Karpas-422 (cell line): ENCODE measurements around the gene TPO. TPM values are rescaled to one million over a fixed set of nuclear protein-coding genes. Genes with fewer than 3 reads are reported as not detected.
"Not testable (repeated sequence)": the region's sequence is repeated elsewhere in the genome, so short reads cannot be mapped to it uniquely, and the experiment has no call there.

ENCODE experiments used
- DNase-seq: peaks from one replicate; pipeline ENCODE4 v3.0.0-alpha.2; 2015
- H2AFZ ChIP-seq: fragments of 200-600 bp; sonication (generic); 2 replicates; pipeline ENCODE4 v1.6.1; 2014; ENCODE audit warnings: antibody characterized with exemption, low read length, mixed read lengths
- H3K27ac ChIP-seq: fragments of 200-600 bp; sonication (generic); 2 replicates; pipeline ENCODE4 v1.5.1; 2014; ENCODE audit warnings: mild to moderate bottlenecking, low read length, moderate library complexity
- H3K27me3 ChIP-seq: fragments of 200-600 bp; sonication (generic); 2 replicates; pipeline ENCODE4 v1.6.1; 2014; ENCODE audit warnings: low read length, mixed read lengths
- H3K36me3 ChIP-seq: fragments of 200-600 bp; sonication (generic); 2 replicates; pipeline ENCODE4 v1.6.1; 2014; ENCODE audit warnings: low read length, mixed read lengths; ENCODE audit not compliant: insufficient read depth
- H3K4me1 ChIP-seq: fragments of 200-600 bp; sonication (generic); 2 replicates; pipeline ENCODE4 v1.6.1; 2014; ENCODE audit warnings: mild to moderate bottlenecking, low read length, mixed read lengths
- H3K4me2 ChIP-seq: fragments of 200-600 bp; sonication (generic); 2 replicates; pipeline ENCODE4 v1.6.1; 2014; ENCODE audit warnings: low read length, low read depth, mild to moderate bottlenecking; ENCODE audit not compliant: poor library complexity, severe bottlenecking
- H3K4me3 ChIP-seq: fragments of 200-600 bp; sonication (generic); 2 replicates; pipeline ENCODE4 v1.5.1; 2014; ENCODE audit warnings: mild to moderate bottlenecking, antibody characterized with exemption, low read length, mixed read lengths
- H3K79me2 ChIP-seq: fragments of 200-600 bp; sonication (generic); 2 replicates; pipeline ENCODE4 v1.6.1; 2014; ENCODE audit warnings: mild to moderate bottlenecking, low read length, mixed read lengths
- H3K9ac ChIP-seq: fragments of 200-600 bp; sonication (generic); 2 replicates; pipeline ENCODE4 v1.6.0; 2014; ENCODE audit warnings: low read length
- H3K9me2 ChIP-seq: fragments of 200-600 bp; sonication (generic), shearing (Covaris generic); replicated peaks from 2 replicates; pipeline ENCODE4 v1.6.0; 2014; ENCODE audit warnings: mild to moderate bottlenecking, low read length, moderate library complexity; ENCODE audit not compliant: insufficient read depth
- H3K9me3 ChIP-seq: fragments of 300-700, 200-600 bp; sonication (generic); 2 replicates; pipeline ENCODE4 v1.6.1; 2014; ENCODE audit warnings: low read length, mixed read lengths
- H4K20me1 ChIP-seq: fragments of 200-600 bp; sonication (generic); 2 replicates; pipeline ENCODE4 v1.6.1; 2014; ENCODE audit warnings: mild to moderate bottlenecking, antibody characterized with exemption, low read length, low read depth; ENCODE audit not compliant: insufficient read depth
- total RNA-seq: library from RNA; depleted of rRNA; stranded (reverse); fragments of >200 nt; shearing (Covaris generic); gene quantifications from 2 replicates; pipeline ENCODE4 v1.2.3, GENCODE V29; 2014; ENCODE audit warnings: low replicate concordance

The TPO gene
- total RNA-seq, 1 experiment from 2014 or later: not detected

DNA sequence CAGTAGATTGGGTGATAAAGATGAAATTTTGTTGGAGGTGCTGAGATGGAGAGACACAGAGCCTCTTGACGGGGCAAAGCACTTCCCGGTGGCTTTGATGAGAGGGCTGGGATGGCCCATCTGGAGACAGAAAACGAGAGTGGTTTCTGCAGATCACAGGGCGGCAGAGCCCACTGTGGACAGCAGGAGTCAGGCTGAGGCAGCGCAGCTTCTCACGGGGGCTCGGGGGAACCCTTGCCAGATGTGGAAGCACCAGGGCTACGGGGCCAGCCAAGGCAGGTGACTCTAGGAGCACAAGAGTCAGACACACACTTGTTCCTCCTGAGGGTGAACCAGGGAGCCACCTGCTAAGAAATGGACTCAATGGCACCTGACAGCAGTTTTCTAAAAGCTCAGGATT is 78.5 kb downstream of the TPO start:
- H4K20me1 ChIP-seq: no peaks in the 10 kb centered on the region
- no peaks in the 10 kb centered on the region for H3K36me3 ChIP-seq
- H3K27ac ChIP-seq: no peak overlapping the region
- no peaks in the 10 kb centered on the region for H3K4me1 ChIP-seq
- no peaks in the 10 kb centered on the region for H3K79me2 ChIP-seq
- H3K9ac ChIP-seq: no peak overlapping the region
- H3K9me3 ChIP-seq: no peaks in the 10 kb centered on the region
- no peaks in the 10 kb centered on the region for H3K9me2 ChIP-seq
- H2AFZ ChIP-seq: no peak overlapping the region
- no peak overlapping the region for H3K4me3 ChIP-seq
- no peaks in the 10 kb centered on the region for H3K27me3 ChIP-seq
- H3K4me2 ChIP-seq: no peak overlapping the region
- no peak for DNase-seq

DNA sequence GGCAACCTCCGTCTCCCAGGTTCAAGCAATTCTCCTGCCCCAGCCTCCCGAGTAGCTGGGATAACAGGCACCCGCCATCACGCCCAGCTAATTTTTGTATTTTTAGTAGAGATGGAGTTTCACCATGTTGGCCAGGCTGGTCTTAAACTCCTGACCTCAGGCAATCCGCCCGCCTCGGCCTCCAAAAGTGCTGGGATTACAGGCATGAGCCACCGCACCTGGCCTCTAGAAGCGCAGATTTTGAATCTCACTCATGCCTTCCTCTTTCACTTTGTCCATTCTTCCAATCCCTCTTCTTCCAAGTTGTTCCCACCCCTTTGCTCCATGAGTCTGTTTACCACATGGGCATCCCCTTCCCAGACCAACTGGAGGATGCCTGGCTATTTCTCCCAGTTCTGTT is 79.0 kb downstream of the TPO start:
- not testable (repeated sequence) for H3K9ac ChIP-seq, H4K20me1 ChIP-seq, H3K9me3 ChIP-seq, H3K27me3 ChIP-seq, H2AFZ ChIP-seq, H3K36me3 ChIP-seq, DNase-seq, H3K4me1 ChIP-seq, H3K79me2 ChIP-seq, H3K4me3 ChIP-seq, H3K4me2 ChIP-seq, H3K27ac ChIP-seq, H3K9me2 ChIP-seq

DNA sequence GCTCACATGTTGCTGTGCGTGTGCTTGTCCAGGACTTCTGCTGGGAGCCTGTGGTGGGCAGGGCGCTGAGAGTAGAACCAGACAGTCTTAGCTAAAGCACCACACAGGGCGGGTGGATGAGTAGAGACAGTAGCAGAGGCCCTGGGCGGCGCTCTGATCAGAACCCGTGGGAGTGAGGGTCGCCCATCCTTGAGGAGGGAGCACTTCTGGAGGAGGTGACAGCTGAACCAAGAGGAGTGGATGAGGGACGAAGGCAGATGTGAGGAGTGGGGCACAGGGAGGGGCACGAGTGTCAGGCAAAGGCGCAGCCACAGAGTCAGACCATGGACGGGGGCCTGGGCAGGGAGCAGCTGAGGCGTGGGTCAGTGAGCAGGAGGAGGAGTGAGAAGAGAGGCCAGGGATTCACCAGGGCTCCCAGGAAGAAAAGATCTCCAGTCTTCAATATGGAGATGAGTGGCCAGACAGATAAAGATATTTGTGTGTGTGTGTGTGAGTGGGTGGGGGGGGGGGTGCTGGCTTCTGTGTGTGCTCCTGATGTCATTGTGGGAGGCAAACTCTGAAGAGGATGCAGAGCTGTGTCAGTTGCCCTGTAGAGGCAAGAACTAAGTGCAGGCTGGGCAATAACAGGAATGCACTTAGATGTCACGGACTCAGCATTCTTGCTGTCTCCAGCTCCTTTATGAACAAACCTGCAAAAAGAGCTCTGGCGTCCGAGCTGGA is 79.6 kb downstream of the TPO start:
- H2AFZ ChIP-seq: no peak overlapping the region
- no peaks in the 10 kb centered on the region for H4K20me1 ChIP-seq
- no peaks in the 10 kb centered on the region for H3K27me3 ChIP-seq
- no peaks in the 10 kb centered on the region for H3K4me1 ChIP-seq
- H3K27ac ChIP-seq: no peak overlapping the region
- H3K4me3 ChIP-seq: no peak overlapping the region
- DNase-seq: no peak
- no peak overlapping the region for H3K4me2 ChIP-seq
- no peaks in the 10 kb centered on the region for H3K9me3 ChIP-seq
- H3K9ac ChIP-seq: no peak overlapping the region
- H3K36me3 ChIP-seq: no peaks in the 10 kb centered on the region
- no peaks in the 10 kb centered on the region for H3K79me2 ChIP-seq
- H3K9me2 ChIP-seq: no peaks in the 10 kb centered on the region

DNA sequence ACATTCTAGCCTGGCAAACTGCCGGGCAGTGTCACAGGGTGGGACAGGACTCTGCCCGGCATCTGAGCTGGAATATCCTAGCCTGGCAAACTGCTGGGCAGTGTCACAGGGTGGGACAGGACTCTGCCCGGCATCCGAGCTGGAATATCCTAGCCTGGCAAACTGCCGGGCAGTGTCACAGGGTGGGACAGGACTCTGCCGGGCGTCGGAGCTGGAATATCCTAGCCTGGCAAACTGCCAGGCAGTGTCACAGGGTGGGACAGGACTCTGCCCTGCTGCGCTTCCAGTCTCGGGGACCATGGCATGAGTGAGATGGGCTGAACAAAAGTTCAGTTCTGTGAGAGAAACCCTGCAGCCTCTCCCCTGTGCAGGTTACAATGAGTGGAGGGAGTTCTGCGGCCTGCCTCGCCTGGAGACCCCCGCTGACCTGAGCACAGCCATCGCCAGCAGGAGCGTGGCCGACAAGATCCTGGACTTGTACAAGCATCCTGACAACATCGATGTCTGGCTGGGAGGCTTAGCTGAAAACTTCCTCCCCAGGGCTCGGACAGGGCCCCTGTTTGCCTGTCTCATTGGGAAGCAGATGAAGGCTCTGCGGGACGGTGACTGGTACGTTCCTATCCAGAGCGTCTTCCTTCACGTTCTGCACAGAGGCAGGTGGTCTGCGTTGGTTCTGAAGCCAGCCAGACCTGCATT is 80.3 kb downstream of the TPO start:
- Histone ChIP-seq H3K4me1 (no peaks in the 10 kb centered on the region), H3K9ac (no peak overlapping the region), H3K4me2 (no peak overlapping the region), H3K36me3 (no peaks in the 10 kb centered on the region), H2AFZ (no peak overlapping the region), H4K20me1 (no peaks in the 10 kb centered on the region), H3K9me3 (no peaks in the 10 kb centered on the region), H3K4me3 (no peak overlapping the region), H3K9me2 (no peaks in the 10 kb centered on the region), H3K27me3 (no peaks in the 10 kb centered on the region), H3K27ac (no peak overlapping the region), H3K79me2 (no peaks in the 10 kb centered on the region)
- no peak for DNase-seq

DNA sequence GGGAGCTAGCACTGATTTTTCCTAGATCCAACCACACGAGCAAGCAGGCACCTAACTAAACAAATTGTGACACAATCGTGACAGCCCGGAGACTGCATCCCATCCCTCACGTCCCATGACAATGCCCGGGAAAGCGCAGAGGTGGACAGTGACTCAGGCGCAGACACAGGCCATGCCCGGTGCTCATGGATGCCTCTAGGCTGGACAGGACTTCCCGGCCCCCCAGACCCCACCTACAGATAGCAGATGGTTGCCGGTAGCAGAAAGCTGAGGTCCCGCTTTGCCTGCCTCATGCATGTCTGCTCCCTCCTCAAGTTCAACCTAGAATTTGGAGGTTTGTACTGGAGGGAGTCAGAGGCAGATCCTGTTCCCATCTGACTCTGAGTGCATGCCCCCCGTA is 81.0 kb downstream of the TPO start:
- H3K36me3 ChIP-seq: no peaks in the 10 kb centered on the region
- H3K4me3 ChIP-seq: no peak overlapping the region
- no peak overlapping the region for H3K9ac ChIP-seq
- H3K27ac ChIP-seq: no peak overlapping the region
- no peak overlapping the region for H2AFZ ChIP-seq
- DNase-seq: no peak
- H3K27me3 ChIP-seq: no peaks in the 10 kb centered on the region
- H3K4me2 ChIP-seq: no peak overlapping the region
- H3K9me2 ChIP-seq: no peaks in the 10 kb centered on the region
- H3K79me2 ChIP-seq: no peaks in the 10 kb centered on the region
- H3K4me1 ChIP-seq: no peaks in the 10 kb centered on the region
- no peaks in the 10 kb centered on the region for H4K20me1 ChIP-seq
- H3K9me3 ChIP-seq: no peaks in the 10 kb centered on the region

DNA sequence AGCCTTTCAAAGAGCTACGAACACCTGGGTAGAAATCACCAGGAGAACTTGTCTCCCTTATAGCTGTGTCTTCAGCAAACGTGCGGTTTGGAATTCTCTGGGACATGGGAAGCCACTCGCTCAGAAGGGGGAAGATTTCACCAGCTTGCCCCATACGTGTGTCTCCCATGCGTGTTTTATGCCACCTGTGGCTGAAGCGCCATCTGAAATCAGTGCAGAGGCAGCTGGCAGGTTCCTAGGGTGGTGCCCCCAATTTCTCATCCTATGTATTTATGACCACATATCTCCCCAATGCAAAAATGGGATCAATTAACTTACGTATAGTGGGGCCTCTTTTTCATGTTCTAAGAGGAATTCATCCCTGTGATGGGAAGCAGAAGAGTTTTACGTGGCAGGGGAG is 81.6 kb downstream of the TPO start:
- Histone ChIP-seq H3K27me3 (no peaks in the 10 kb centered on the region), H3K4me1 (no peaks in the 10 kb centered on the region), H3K9me3 (no peaks in the 10 kb centered on the region), H3K9ac (no peak overlapping the region), H4K20me1 (no peaks in the 10 kb centered on the region), H3K9me2 (no peaks in the 10 kb centered on the region), H2AFZ (no peak overlapping the region), H3K79me2 (no peaks in the 10 kb centered on the region), H3K4me3 (no peak overlapping the region), H3K27ac (no peak overlapping the region), H3K36me3 (no peaks in the 10 kb centered on the region), H3K4me2 (no peak overlapping the region)
- DNase-seq: no peak

DNA sequence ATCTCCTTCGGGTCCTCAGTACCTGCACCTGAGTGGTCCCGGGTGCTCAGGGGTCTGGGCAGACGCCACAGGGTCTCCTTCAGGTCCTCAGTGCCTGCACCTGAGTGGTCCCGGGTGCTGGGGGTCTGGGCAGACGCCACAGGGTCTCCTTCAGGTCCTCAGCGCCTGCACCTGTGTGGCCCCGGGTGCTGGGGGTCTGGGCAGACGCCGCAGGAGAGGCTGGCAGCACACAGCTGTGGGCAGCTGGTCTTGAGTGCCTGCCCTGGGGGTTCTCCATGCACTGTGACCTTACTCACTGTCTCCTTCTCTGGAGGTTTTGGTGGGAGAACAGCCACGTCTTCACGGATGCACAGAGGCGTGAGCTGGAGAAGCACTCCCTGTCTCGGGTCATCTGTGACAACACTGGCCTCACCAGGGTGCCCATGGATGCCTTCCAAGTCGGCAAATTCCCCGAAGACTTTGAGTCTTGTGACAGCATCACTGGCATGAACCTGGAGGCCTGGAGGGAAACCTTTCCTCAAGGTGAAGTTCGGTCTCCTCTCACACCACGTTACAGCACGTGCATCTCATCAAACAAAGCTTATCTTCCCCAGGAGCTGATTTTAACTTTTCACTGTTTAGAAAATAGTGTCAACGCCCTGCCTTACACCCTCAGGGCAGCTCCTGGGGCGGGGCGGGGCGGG is 82.6 kb downstream of the TPO start:
- no peaks in the 10 kb centered on the region for H3K9me3 ChIP-seq
- H3K9me2 ChIP-seq: no peaks in the 10 kb centered on the region
- no peak overlapping the region for H3K9ac ChIP-seq
- no peak overlapping the region for H2AFZ ChIP-seq
- H3K27me3 ChIP-seq: no peaks in the 10 kb centered on the region
- H3K79me2 ChIP-seq: no peaks in the 10 kb centered on the region
- no peaks in the 10 kb centered on the region for H4K20me1 ChIP-seq
- H3K36me3 ChIP-seq: no peaks in the 10 kb centered on the region
- H3K27ac ChIP-seq: no peak overlapping the region
- no peaks in the 10 kb centered on the region for H3K4me1 ChIP-seq
- no peak for DNase-seq
- H3K4me3 ChIP-seq: no peak overlapping the region
- no peak overlapping the region for H3K4me2 ChIP-seq

DNA sequence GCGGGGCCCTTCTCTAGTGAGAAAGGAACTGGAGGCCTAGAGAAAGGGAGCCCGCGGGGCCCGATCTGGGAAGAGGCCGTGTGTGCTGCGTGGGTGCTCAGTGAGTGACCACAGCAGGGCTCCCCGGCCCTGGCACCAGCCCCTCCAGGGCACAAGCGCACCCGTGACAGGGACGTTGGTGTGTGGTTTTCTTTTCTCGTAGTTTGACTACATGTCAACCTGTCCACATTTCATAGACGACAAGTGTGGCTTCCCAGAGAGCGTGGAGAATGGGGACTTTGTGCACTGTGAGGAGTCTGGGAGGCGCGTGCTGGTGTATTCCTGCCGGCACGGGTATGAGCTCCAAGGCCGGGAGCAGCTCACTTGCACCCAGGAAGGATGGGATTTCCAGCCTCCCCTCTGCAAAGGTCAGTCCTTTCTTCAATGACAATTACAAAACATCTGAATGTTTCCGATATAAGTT is 83.1 kb downstream of the TPO start:
- Histone ChIP-seq H3K9me3 (no peaks in the 10 kb centered on the region), H3K4me2 (no peak overlapping the region), H2AFZ (no peak overlapping the region), H3K4me3 (no peak overlapping the region), H3K36me3 (no peaks in the 10 kb centered on the region), H3K9me2 (no peaks in the 10 kb centered on the region), H3K9ac (no peak overlapping the region), H3K27me3 (no peaks in the 10 kb centered on the region), H4K20me1 (no peaks in the 10 kb centered on the region), H3K27ac (no peak overlapping the region), H3K79me2 (no peaks in the 10 kb centered on the region), H3K4me1 (no peaks in the 10 kb centered on the region)
- DNase-seq: no peak
